Measurements from ENCODE around the gene HAPLN3.

The HAPLN3 gene

GRCh38 chr15:88890495-88890894 is 4.8 kb downstream of the HAPLN3 start:
- no peak for TF ChIP-seq CTCF (IDR thresholded peaks at IDR 0.05; ENCODE audit: low read depth, low read length)
- Histone ChIP-seq H3K9me3 (no peaks in the 10 kb centered on the region; the same call in 1 of the 2 replicates), H3K4me3 (ENCODE audit: low read depth, low read length) (no peak overlapping the region), H3K27me3 (peaks cover 16% of the 10 kb centered on the region), H3K36me3 (no peaks in the 10 kb centered on the region), H3K4me1 (no peaks in the 10 kb centered on the region)
- no peak for DNase-seq

- no peaks in the 10 kb centered on the region for H3K27me3 ChIP-seq
- H3K4me3 ChIP-seq (ENCODE audit: low read depth, low read length) = no peak overlapping the region
- no peak for DNase-seq
- no peaks in the 10 kb centered on the region; the same call in 1 of the 2 replicates for H3K9me3 ChIP-seq
- TF ChIP-seq CTCF (IDR thresholded peaks at IDR 0.05; ENCODE audit: low read depth, low read length) = no peak
- H3K36me3 ChIP-seq = no peaks in the 10 kb centered on the region
- H3K4me1 ChIP-seq = no peaks in the 10 kb centered on the region
Observed at GRCh38 chr15:88888719-88889118, 6.6 kb downstream of the HAPLN3 start.

GRCh38 chr15:88887068-88887580 is 8.2 kb downstream of the HAPLN3 start:
- no peaks in the 10 kb centered on the region for H3K36me3 ChIP-seq
- no peaks in the 10 kb centered on the region; the same call in 1 of the 2 replicates for H3K9me3 ChIP-seq
- no peak for DNase-seq
- H3K4me3 ChIP-seq (ENCODE audit: low read depth, low read length) = no peak overlapping the region
- H3K4me1 ChIP-seq = no peaks in the 10 kb centered on the region
- TF ChIP-seq CTCF (IDR thresholded peaks at IDR 0.05; ENCODE audit: low read depth, low read length) = no peak
- no peaks in the 10 kb centered on the region for H3K27me3 ChIP-seq

- no peaks in the 10 kb centered on the region for H3K27me3 ChIP-seq
- no peak for TF ChIP-seq CTCF (IDR thresholded peaks at IDR 0.05; ENCODE audit: low read depth, low read length)
- H3K4me3 ChIP-seq (ENCODE audit: low read depth, low read length) = no peak overlapping the region
- H3K9me3 ChIP-seq = no peaks in the 10 kb centered on the region
- no peaks in the 10 kb centered on the region for H3K4me1 ChIP-seq
- no peaks in the 10 kb centered on the region for H3K36me3 ChIP-seq
- no peak for DNase-seq
Observed at GRCh38 chr15:88882785-88883184, 12.6 kb downstream of the HAPLN3 start.

- TF ChIP-seq CTCF (IDR thresholded peaks at IDR 0.05; ENCODE audit: low read depth, low read length) = no peak
- Histone ChIP-seq H3K4me1 (no peaks in the 10 kb centered on the region), H3K36me3 (no peaks in the 10 kb centered on the region), H3K27me3 (no peaks in the 10 kb centered on the region), H3K9me3 (no peaks in the 10 kb centered on the region), H3K4me3 (ENCODE audit: low read depth, low read length) (no peak overlapping the region)
- no peak for DNase-seq
Observed at GRCh38 chr15:88881775-88882174, 13.6 kb downstream of the HAPLN3 start.

- DNase-seq = no peak
- Histone ChIP-seq H3K9me3 (no peaks in the 10 kb centered on the region), H3K27me3 (no peaks in the 10 kb centered on the region), H3K36me3 (no peaks in the 10 kb centered on the region), H3K4me3 (ENCODE audit: low read depth, low read length) (no peak overlapping the region), H3K4me1 (no peaks in the 10 kb centered on the region)
- no peak for TF ChIP-seq CTCF (IDR thresholded peaks at IDR 0.05; ENCODE audit: low read depth, low read length)
Observed at GRCh38 chr15:88880944-88881740, 14.2 kb downstream of the HAPLN3 start.
